Stimulated activated CD4-positive, alpha-beta T cell treated with anti-CD3 and anti-CD28 coated beads, Interleukin-1b, Interleukin-23, amount 100 ng/mL, for 24 hours (primary cell): Measurements from ENCODE around the gene FREM1.

Source experiments
- DNase-seq, 4 experiments: peaks; one replicate each; pipeline ENCODE4 v3.0.0-alpha.2; 2020; ENCODE audit warnings: low read depth in 4 of 4, low spot score in 1 of 4

The FREM1 gene

GRCh38 chr9:14912859-14913258 is 2.6 kb upstream of the FREM1 start:
- no peak for DNase-seq

GRCh38 chr9:14911046-14911445 is 818 bp upstream of the FREM1 start:
- no peak for DNase-seq

GRCh38 chr9:14909601-14909960 is 647 bp downstream of the FREM1 start:
- DNase-seq: no peak

GRCh38 chr9:14909181-14909580 is 1.0 kb downstream of the FREM1 start:
- DNase-seq: no peak

- DNase-seq: no peak
Observed at GRCh38 chr9:14908295-14909180, 1.7 kb downstream of the FREM1 start.

- DNase-seq: no peak
Observed at GRCh38 chr9:14907696-14908095, 2.5 kb downstream of the FREM1 start.

GRCh38 chr9:14907360-14907685 is 2.9 kb downstream of the FREM1 start:
- DNase-seq: no peak

- DNase-seq: no peak
Observed at GRCh38 chr9:14906644-14907359, 3.4 kb downstream of the FREM1 start.

- DNase-seq: no peak
Observed at GRCh38 chr9:14906000-14906399, 4.2 kb downstream of the FREM1 start.

- no peak for DNase-seq
Observed at GRCh38 chr9:14903040-14903439, 7.2 kb downstream of the FREM1 start.

- no peak for DNase-seq
Observed at GRCh38 chr9:14902561-14902960, 7.7 kb downstream of the FREM1 start.

GRCh38 chr9:14899815-14900193 is 10.4 kb downstream of the FREM1 start:
- no peak for DNase-seq

GRCh38 chr9:14899042-14899814 is 11.0 kb downstream of the FREM1 start:
- no peak for DNase-seq

GRCh38 chr9:14895806-14896205 is 14.4 kb downstream of the FREM1 start:
- DNase-seq: no peak

- no peak for DNase-seq
Observed at GRCh38 chr9:14893280-14893679, 16.9 kb downstream of the FREM1 start.

- no peak for DNase-seq
Observed at GRCh38 chr9:14891332-14891731, 18.9 kb downstream of the FREM1 start.

- DNase-seq: no peak
Observed at GRCh38 chr9:14889451-14889850, 20.8 kb downstream of the FREM1 start.

- DNase-seq: no peak
Observed at GRCh38 chr9:14888875-14889274, 21.4 kb downstream of the FREM1 start.

- DNase-seq: no peak
Observed at GRCh38 chr9:14888272-14888671, 22.0 kb downstream of the FREM1 start.

GRCh38 chr9:14887149-14887548 is 23.1 kb downstream of the FREM1 start:
- DNase-seq: no peak

- DNase-seq: no peak
Observed at GRCh38 chr9:14883310-14883944, 26.8 kb downstream of the FREM1 start.
